ENCODE results near the gene CDAN1.

DNA sequence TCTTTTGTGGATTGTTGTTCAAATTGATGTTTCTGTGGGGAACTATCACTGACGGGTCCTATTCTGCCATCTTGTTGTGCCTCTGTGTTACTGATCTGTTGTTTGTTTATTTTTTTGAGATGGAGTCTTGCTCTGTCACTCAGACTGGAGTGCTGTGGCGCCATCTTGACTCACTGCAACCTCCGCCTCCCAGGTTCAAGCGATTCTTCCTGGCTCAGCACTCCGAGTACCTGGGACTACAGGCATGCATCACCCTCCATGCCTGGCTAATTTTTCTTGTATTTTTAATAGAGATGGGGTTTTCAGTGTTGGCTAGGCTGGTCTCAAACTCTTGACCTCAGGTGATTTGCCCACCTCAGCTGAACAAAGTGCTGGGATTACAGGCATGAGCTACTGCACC, 31.6 kb downstream of the CDAN1 start:
- TF ChIP-seq POLR2A (IDR thresholded peaks at IDR 0.05; ENCODE audit: low read length) (no peak), GATA1 (IDR thresholded peaks at IDR 0.05; ENCODE audit: low read depth, low read length) (no peak)
